IMR-90 (cell line): Measurements from ENCODE around the gene TRPC6. TPM values are rescaled to one million over a fixed set of nuclear protein-coding genes. Genes with fewer than 3 reads are reported as not detected.

Experiments
- ATAC-seq: fragments of 200-7000 bp; cut with Tn5 transposase; 2 replicates; pipeline ENCODE4 v1.9.1; 2020; ENCODE audit warnings: low read depth, mild to moderate bottlenecking, moderate library complexity
- BruUV-seq: library from RNA; stranded (reverse); fragments of 400-500 nt; replicated peaks from 2 replicates; lab custom pipeline; 2021; lab: Mats Ljungman, UMichigan
- CTCF ChIA-PET: fragments of 300-600 bp; formaldehyde crosslinking; extraction: SDS; loops from one replicate; lab custom pipeline; 2021; ENCODE audit warnings: antibody characterized with exemption; lab: Yijun Ruan, JAX
- POLR2A ChIA-PET: fragments of 300-600 bp; sonication (Branson Sonifier 250); formaldehyde crosslinking; loops from one replicate; lab custom pipeline; 2022; ENCODE audit warnings: antibody characterized with exemption; ENCODE audit not compliant: unreplicated experiment; lab: Charles Lee
- DNase-seq: peaks from one replicate; pipeline ENCODE4 v3.0.0; 2013
- H2AFZ ChIP-seq: replicated peaks from 2 replicates; pipeline ENCODE3; 2013; ENCODE audit warnings: low read length, mild to moderate bottlenecking; ENCODE audit not compliant: poor library complexity
- H2AK5ac ChIP-seq: 2 replicates; pipeline ENCODE4 v1.6.1; 2013; ENCODE audit warnings: low read depth, low read length, inconsistent platforms
- H2AK9ac ChIP-seq: replicated peaks from 2 replicates; pipeline ENCODE3; 2013; ENCODE audit warnings: mild to moderate bottlenecking, low read depth, low read length, moderate library complexity; ENCODE audit not compliant: poor library complexity
- H2BK120ac ChIP-seq: 2 replicates; pipeline ENCODE4 v1.6.1; 2013; ENCODE audit warnings: low read depth, low read length, inconsistent platforms
- H2BK15ac ChIP-seq: 3 replicates; pipeline ENCODE4 v1.6.1; 2013; ENCODE audit warnings: low read depth, low read length, inconsistent platforms
- H2BK20ac ChIP-seq: 2 replicates; pipeline ENCODE4 v1.6.1; 2013; ENCODE audit warnings: low read depth, mild to moderate bottlenecking, inconsistent platforms, low read length, moderate library complexity
- H2BK5ac ChIP-seq: 2 replicates; pipeline ENCODE4 v1.6.1; 2013; ENCODE audit warnings: mild to moderate bottlenecking, low read depth, low read length, inconsistent platforms; ENCODE audit not compliant: poor library complexity, severe bottlenecking
- H3K14ac ChIP-seq: replicated peaks from 2 replicates; pipeline ENCODE4 v1.6.1; 2013; ENCODE audit warnings: low read depth, low read length, inconsistent platforms
- H3K18ac ChIP-seq: 2 replicates; pipeline ENCODE4 v1.6.1; 2013; ENCODE audit warnings: low read depth, low read length, control low read depth
- H3K23ac ChIP-seq: 2 replicates; pipeline ENCODE4 v1.6.1; 2013; ENCODE audit warnings: low read depth, low read length, inconsistent platforms
- H3K27ac ChIP-seq: 2 replicates; pipeline ENCODE4 v1.5.1; 2013; ENCODE audit warnings: mild to moderate bottlenecking, control low read depth, low read length; ENCODE audit not compliant: insufficient read depth
- H3K27me3 ChIP-seq: 2 replicates; pipeline ENCODE4 v1.6.1; 2013; ENCODE audit warnings: low read length; ENCODE audit not compliant: control insufficient read depth, insufficient read depth
- H3K36me3 ChIP-seq: 2 replicates; pipeline ENCODE4 v1.6.1; 2013; ENCODE audit warnings: low read length, mixed read lengths; ENCODE audit not compliant: control insufficient read depth, insufficient read depth
- H3K4ac ChIP-seq: 2 replicates; pipeline ENCODE4 v1.6.1; 2013; ENCODE audit warnings: low read depth, low read length, inconsistent platforms
- H3K4me1 ChIP-seq: 2 replicates; pipeline ENCODE4 v1.6.1; 2013; ENCODE audit warnings: low read length, mixed read lengths; ENCODE audit not compliant: control insufficient read depth, insufficient read depth
- H3K4me2 ChIP-seq: 2 replicates; pipeline ENCODE4 v1.6.1; 2013; ENCODE audit warnings: low read depth, mild to moderate bottlenecking, control low read depth, low read length, moderate library complexity
- H3K4me3 ChIP-seq: 2 replicates; pipeline ENCODE4 v1.5.1; 2013; ENCODE audit warnings: low read depth, mild to moderate bottlenecking, control low read depth, low read length, moderate library complexity; ENCODE audit not compliant: insufficient read depth
- H3K56ac ChIP-seq: 2 replicates; pipeline ENCODE4 v1.6.1; 2013; ENCODE audit warnings: low read length, inconsistent platforms; ENCODE audit not compliant: insufficient read depth; ENCODE audit errors: extremely low read depth
- H3K79me1 ChIP-seq, 2 experiments: 2 replicates each; pipeline ENCODE4 v1.6.1; 2013; ENCODE audit warnings: low read length in 2 of 2, inconsistent platforms in 1 of 2, low read depth in 1 of 2
- H3K9ac ChIP-seq: 2 replicates; pipeline ENCODE4 v1.6.1; 2013; ENCODE audit warnings: low read depth, low read length, control low read depth
- H3K9me1 ChIP-seq: 2 replicates; pipeline ENCODE4 v1.6.1; 2013; ENCODE audit warnings: low read length, inconsistent platforms; ENCODE audit not compliant: insufficient read depth
- H3K9me3 ChIP-seq: 2 replicates; pipeline ENCODE4 v1.6.1; 2013; ENCODE audit warnings: low read length; ENCODE audit not compliant: control insufficient read depth, insufficient read depth
- H4K20me1 ChIP-seq: 2 replicates; pipeline ENCODE4 v1.6.1; 2013; ENCODE audit warnings: low read length, inconsistent platforms; ENCODE audit not compliant: insufficient read depth
- H4K5ac ChIP-seq: 2 replicates; pipeline ENCODE4 v1.6.1; 2013; ENCODE audit warnings: mild to moderate bottlenecking, low read depth, low read length, control low read depth
- H4K8ac ChIP-seq, 2 experiments: 2 replicates each; pipeline ENCODE4 v1.6.1; 2013; ENCODE audit warnings: low read depth in 2 of 2, low read length in 2 of 2, control low read depth in 1 of 2, inconsistent platforms in 1 of 2
- H4K91ac ChIP-seq: 2 replicates; pipeline ENCODE4 v1.6.1; 2013; ENCODE audit warnings: low read depth, low read length, inconsistent platforms; ENCODE audit not compliant: insufficient read depth
- CHD1 ChIP-seq: IDR thresholded peaks from 2 replicates; pipeline ENCODE4 v1.6.1; 2012; ENCODE audit warnings: low read depth, low read length, improper control_type of control experiment
- FOS ChIP-seq: fragments of 150-350 bp; IDR thresholded peaks from 2 replicates; pipeline ENCODE4 v1.6.1; 2016; ENCODE audit warnings: low read depth, low read length
- MAFK ChIP-seq: IDR thresholded peaks from 2 replicates; pipeline ENCODE4 v1.6.1; 2012; ENCODE audit warnings: low read depth, low read length, improper control_type of control experiment
- MAZ ChIP-seq: IDR thresholded peaks from 2 replicates; pipeline ENCODE4 v1.6.1; 2012; ENCODE audit warnings: low read depth, mild to moderate bottlenecking, low read length, improper control_type of control experiment, moderate library complexity, borderline replicate concordance
- MXI1 ChIP-seq: IDR thresholded peaks from 2 replicates; pipeline ENCODE4 v1.6.1; 2012; ENCODE audit warnings: low read depth, mild to moderate bottlenecking, low read length, moderate library complexity, borderline replicate concordance
- NFE2L2 ChIP-seq: fragments of 150-350 bp; IDR thresholded peaks from 2 replicates; pipeline ENCODE4 v1.6.1; 2016; ENCODE audit warnings: low read depth, mild to moderate bottlenecking, low read length
- RFX5 ChIP-seq: IDR thresholded peaks from 2 replicates; pipeline ENCODE4 v1.8.0; 2012; ENCODE audit warnings: low read depth, mild to moderate bottlenecking, low read length, moderate library complexity
- WGBS, 2 experiments: methylation state at CpG; one replicate each; pipeline versions ENCODE4 v1.1.5 to v1.1.7; 2013; ENCODE audit warnings: missing lambda C conversion rate in 2 of 2; ENCODE audit not compliant: insufficient read length in 1 of 2; ENCODE audit errors: extremely low coverage in 2 of 2; 5-methylcytosine and 5-hydroxymethylcytosine counted together
- dilution Hi-C: fragments of 300-500 bp; cut with HindIII; formaldehyde crosslinking; loops from one replicate; pipeline ENCODE4 v1.14.3; 2018; ENCODE audit warnings: low sequenced_read_pairs; ENCODE audit not compliant: unreplicated experiment
- in situ Hi-C: fragments of 300-500 bp; cut with MboI; formaldehyde crosslinking; loops from 3 replicates; pipeline ENCODE4 v1.14.3; 2019; ENCODE audit warnings: low sequenced_read_pairs, inconsistent platforms, mixed read lengths
- intact Hi-C: fragments of 100-400 bp; cut with micrococcal nuclease; formaldehyde crosslinking; loops from 2 replicates; pipeline ENCODE4 v1.10.0; 2022
- polyA plus RNA-seq, 3 experiments: library from polyadenylated mRNA; depleted of rRNA; stranded (reverse); fragments of >200 nt; gene quantifications; 2 replicates each; pipeline ENCODE4 v1.2.3, GENCODE V29; 2012; ENCODE audit warnings: low replicate concordance in 1 of 3
- total RNA-seq: library from RNA; depleted of rRNA; stranded (reverse); fragments of >200 nt; gene quantifications from 2 replicates; pipeline ENCODE4 v1.2.3, GENCODE V29; 2012

TRPC6 gene
- total and polyA plus RNA-seq, 2 of the 4 experiments (the other 2 are of a cell fraction): 0.99 to 2.3 TPM

DNA sequence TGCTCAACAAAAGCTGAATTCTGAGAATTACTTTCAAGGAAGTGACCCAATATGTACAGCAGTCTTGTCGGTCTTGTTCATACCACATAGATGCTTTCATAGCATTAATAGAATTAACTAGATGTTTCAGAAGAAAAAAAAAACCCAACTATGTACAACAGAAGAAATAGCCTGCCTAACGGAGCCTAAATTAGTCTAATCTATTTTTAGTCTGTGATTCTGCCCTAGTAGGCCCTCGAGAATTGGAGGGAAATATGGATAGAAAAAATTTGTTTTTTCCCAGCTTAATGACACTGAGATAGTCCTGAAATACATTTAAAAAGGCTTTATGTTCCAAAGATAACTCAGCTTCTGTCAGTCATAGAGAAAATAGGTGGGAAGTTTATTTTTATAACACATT lies 17.1 kb upstream of the TRPC6 start:
- no CpG with 5 or more reads among the region's 3 CpGs for WGBS, 2 experiments

More for the DNA sequence above, 17.1 kb upstream of the TRPC6 start:
- Histone ChIP-seq H3K4me1 (no peaks in the 10 kb centered on the region), H3K4me2 (no peak overlapping the region), H2AK9ac (no peak overlapping the region), H3K9ac (no peak overlapping the region), H3K36me3 (no peaks in the 10 kb centered on the region), H3K14ac (no peak overlapping the region), H2AK5ac (no peak overlapping the region), H3K9me3 (no peaks in the 10 kb centered on the region), H4K20me1 (no peaks in the 10 kb centered on the region), H3K4me3 (no peak overlapping the region), H3K23ac (no peak overlapping the region), H4K5ac (no peak overlapping the region), H3K79me1 (no peaks in the 10 kb centered on the region), H3K4ac (no peak overlapping the region), H3K56ac (no peak overlapping the region), H2BK15ac (no peak overlapping the region), H3K9me1 (no peaks in the 10 kb centered on the region), H2AFZ (no peak overlapping the region), H3K27me3 (no peaks in the 10 kb centered on the region), H4K8ac (no peak overlapping the region), H2BK5ac (no peak overlapping the region), H2BK120ac (no peak overlapping the region), H4K91ac (no peak overlapping the region), H3K18ac (no peak overlapping the region), H2BK20ac (no peak overlapping the region), H3K27ac (no peak overlapping the region)
- in situ Hi-C loops (no loop called here), intact Hi-C loops (no loop called here), dilution Hi-C loops (no loop called here)
- BruUV-seq: no TSS peak
- DNase-seq: no peak
- ChIA-PET POLR2A (no interaction called here), CTCF (no interaction called here)
- no peak for ATAC-seq
- TF ChIP-seq NFE2L2 (no peak), CHD1 (no peak), MAFK (no peak), RFX5 (no peak), MAZ (no peak), MXI1 (no peak), FOS (no peak)
